Lung microvascular endothelial cell (primary cell): ENCODE measurements around the gene HMOX2. TPM values are rescaled to one million over a fixed set of nuclear protein-coding genes. Genes with fewer than 3 reads are reported as not detected.

Source experiments
- DNase-seq, 2 donors: peaks; one replicate each; pipeline versions ENCODE4 v3.0.0 to v3.0.0-alpha.2; 2010; ENCODE audit warnings: low read depth in 2 of 2
- total RNA-seq: library from RNA; depleted of rRNA; stranded (reverse); fragments of >200 nt; gene quantifications from 2 replicates; pipeline ENCODE4 v1.2.1, GENCODE V29; 2014

The HMOX2 gene
- 96.3 and 127 TPM in 2 replicates for total RNA-seq

DNA sequence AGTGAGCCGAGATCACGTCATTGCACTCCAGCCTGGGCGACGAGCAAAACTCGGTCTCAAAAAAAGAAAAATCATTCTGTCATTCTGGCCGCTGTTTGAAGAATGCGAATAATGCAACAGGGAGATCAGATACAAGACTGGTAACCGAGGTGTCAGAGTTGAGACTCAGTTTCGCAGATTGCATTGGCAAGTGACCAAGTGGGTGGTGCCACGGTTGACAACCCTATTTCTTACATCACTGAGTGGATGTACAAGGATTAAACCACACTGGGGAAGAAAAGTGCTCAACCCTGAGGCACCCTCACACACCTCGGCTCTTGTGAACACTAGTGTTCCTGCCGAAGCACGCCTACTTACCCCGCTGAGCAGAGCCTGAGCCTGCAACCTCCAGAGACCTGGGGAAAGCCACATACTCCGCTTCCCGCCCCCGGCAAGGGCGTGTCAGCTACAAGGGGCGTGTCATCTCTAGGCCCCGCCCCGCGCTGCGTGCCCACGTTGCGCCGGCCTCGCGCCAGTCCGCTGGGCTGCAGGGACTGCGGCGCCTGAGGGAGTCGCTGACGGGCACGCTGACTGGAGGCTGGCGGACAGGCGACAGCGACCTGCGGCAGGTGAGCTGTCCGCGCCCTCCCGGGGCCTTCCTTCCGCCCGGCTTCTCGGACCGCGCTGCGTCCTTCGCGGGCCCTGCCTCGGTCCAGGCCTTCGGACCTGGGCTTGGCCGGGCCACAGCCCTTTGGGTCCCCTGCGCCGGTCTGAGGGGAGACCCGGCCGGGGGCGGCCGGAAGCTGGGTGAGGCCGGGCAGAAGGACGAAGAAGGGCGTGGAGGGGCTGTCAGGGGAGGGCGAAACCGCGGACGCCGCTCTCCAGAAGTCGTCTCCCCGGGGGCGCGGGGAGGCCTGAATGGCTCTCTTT, at the start of gene HMOX2:
HMOX2 (plus strand) TSS at position 519 of the 909 bp plus-strand sequence. CDS start 29,127 bp downstream, outside the sequence.
- peak; percentile 94 to 97 for DNase-seq

DNA sequence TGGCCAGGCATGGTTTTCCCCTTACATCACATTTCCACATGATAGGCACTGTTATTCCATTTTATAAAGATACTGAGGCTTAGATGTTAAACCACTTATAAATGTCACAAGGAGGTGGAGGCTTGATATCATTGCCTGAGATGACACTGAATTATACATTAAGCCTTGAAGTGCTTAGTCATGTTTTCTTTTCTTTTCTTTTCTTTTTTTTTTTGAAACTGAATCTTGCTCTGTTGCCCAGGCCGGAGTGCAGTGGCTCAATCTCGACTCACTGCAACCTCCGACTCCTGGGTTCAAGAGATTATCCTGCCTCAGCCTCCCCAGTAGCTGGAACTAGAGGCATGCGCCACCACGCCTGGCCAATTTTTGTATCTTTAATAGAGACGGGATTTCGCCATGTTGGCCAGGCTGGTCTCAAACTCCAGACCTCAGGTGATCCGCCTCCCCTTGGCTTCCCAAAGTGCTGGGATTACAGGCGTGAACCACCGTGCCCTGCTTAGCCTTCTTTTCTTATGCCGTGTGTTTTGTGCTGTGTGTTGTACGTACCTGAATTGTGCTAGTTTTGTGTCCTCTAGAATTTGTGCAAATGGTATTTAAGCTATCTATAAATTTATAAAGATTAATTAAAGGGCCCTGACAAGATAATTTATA, 49.4 kb upstream of the HMOX2 start:
- DNase-seq, result no peak

DNA sequence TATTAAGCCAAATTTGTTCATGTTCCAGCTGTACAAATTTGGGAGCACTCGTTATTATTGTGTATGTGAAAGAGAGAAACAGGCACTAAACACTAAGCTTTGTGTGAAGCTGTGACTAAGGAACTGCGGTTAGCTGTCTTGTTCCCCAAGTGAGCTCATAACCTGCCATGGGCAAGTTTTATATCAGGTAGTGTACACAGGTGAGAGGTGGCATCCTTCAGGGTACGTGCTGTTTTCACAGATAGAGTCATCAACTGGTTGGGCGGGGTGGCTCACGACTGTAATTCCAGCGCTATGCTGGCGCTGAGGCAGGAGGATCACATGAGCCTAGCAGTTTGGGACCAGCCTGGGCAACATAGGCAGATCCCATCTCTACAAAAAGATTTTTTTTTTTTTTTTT, 47.7 kb upstream of the HMOX2 start:
- DNase-seq, result no peak

GRCh38 chr16:4431023-4431422, 45.2 kb upstream of the HMOX2 start:
- DNase-seq, result no peak

GRCh38 chr16:4433228-4433627, 43.0 kb upstream of the HMOX2 start:
- no peak for DNase-seq

- DNase-seq, result no peak
Observed at GRCh38 chr16:4433914-4434787, 42.0 kb upstream of the HMOX2 start.

- DNase-seq, result no peak
Observed at GRCh38 chr16:4435337-4436067, 40.7 kb upstream of the HMOX2 start.

DNA sequence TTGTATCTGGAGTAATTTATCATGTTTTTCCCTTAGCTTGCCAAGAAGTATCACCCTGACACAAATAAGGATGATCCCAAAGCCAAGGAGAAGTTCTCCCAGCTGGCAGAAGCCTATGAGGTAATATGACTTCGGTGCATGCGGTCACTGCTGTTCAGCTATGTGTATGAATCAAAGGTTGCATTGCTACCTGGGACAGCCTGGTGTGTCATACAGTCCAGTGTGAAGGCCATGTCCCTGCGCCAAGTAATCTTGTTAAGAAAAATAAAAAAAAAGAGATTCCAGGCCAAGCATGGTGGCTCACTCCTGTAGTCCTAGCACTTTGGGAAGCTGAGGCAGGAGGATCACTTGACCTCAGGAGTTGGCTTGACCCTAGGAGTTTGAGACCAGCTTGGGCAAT, 38.8 kb upstream of the HMOX2 start:
- no peak for DNase-seq

DNA sequence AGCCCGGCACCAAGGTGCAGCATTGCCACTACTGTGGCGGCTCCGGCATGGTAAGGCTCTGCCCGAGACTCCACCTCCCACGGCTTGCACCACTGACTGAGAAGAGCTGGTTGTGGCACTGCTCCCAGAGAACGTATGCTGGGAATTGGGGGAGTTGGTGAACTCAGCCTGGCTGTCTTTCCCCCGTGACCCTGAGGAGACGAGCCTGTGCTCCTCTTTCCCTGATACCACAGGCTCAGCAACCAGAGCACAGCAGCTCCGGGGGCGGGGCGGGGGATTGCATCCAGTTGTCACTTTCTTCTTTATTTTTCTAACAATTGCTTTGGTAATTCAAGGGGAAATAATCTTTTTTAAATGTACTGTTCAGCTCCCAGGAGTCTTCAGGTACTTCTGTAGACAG, 33.8 kb upstream of the HMOX2 start:
- DNase-seq, result no peak

GRCh38 chr16:4443271-4443670, 32.9 kb upstream of the HMOX2 start:
- DNase-seq, result no peak

DNA sequence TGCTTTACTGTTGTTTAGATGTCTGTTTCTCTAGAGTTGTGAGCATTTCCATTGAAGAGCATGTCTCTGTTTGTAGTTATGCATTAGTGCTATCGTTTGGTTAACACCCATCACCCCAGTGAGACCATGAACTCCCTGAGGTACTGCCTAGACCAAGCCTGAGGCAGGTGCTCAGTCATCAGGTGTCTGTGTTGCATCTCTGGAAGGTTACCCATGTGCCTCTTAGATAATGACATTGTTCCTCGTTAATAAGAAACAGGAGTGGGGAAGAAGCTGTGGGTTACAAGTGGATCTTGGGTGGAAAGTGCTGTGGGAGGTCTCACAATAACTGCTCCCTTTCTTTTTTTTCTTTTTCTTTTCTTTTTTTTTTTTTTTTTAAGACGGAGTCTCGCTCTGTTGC, 32.2 kb upstream of the HMOX2 start:
- no peak for DNase-seq

GRCh38 chr16:4450430-4450829, 25.8 kb upstream of the HMOX2 start:
- DNase-seq, result no peak

GRCh38 chr16:4450931-4451519, 25.2 kb upstream of the HMOX2 start:
- DNase-seq, result no peak

- DNase-seq, result no peak
Observed at GRCh38 chr16:4452674-4453073, 23.5 kb upstream of the HMOX2 start.

DNA sequence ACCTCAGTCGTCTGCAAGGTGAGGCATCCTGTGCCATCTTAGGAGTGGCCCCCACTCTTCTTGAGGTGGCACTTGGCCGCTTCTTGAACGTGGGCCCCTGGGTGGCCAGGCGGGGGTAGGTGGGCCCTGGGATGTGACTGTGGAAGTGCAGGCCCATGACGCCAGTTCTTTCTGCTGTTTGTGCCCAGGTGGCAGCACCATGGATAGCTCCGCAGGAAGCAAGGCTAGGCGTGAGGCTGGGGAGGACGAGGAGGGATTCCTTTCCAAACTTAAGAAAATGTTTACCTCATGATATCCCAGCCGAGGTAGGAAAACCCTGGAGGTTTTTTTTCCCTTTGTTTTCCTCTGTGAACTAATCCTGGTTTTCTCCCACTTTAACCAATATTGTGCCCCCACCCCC, 21.6 kb upstream of the HMOX2 start:
- DNase-seq, result peak in 1 of 2 donors; percentile 20

- DNase-seq, result no peak
Observed at GRCh38 chr16:4455081-4455480, 21.1 kb upstream of the HMOX2 start.

- DNase-seq, result no peak
Observed at GRCh38 chr16:4455951-4456350, 20.2 kb upstream of the HMOX2 start.

DNA sequence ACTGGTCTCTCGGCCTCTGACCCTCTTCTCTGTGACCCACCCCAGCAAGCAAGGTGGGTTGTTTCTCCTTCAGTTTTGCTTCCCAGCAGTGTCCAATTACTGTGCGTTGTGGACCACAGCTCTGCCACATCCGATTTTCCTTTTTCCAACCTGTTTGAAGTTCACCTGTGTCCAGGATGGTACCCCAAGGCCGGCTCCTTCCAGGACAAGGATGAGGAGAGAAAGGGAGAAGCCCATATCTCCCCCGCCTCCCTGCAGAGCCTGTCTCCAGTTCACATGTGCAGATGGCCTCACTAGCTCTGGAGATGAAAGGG, 15.3 kb upstream of the HMOX2 start:
- DNase-seq, result no peak

GRCh38 chr16:4461250-4462085, 14.7 kb upstream of the HMOX2 start:
- no peak for DNase-seq

GRCh38 chr16:4463522-4464163, 12.6 kb upstream of the HMOX2 start:
- DNase-seq, result no peak
